GM20000 (cell line): ENCODE measurements around the gene RHCG.
"Not testable (repeated sequence)": the region's sequence is repeated elsewhere in the genome, so short reads cannot be mapped to it uniquely, and the experiment has no call there.

ENCODE experiments used
- DNase-seq: peaks from one replicate; pipeline ENCODE4 v3.0.0; 2012; ENCODE audit warnings: low spot score
- TF ChIP-seq, protein P1 (sequence below): IDR thresholded peaks from 2 replicates; pipeline ENCODE4 v1.5.1; 2012; ENCODE audit warnings: mild to moderate bottlenecking, control low read depth; ENCODE audit errors: extremely low read depth, missing control alignments

RHCG gene

GRCh38 chr15:89472785-89473256, 23.6 kb downstream of the RHCG start:
- TF ChIP-seq, protein P1, sequence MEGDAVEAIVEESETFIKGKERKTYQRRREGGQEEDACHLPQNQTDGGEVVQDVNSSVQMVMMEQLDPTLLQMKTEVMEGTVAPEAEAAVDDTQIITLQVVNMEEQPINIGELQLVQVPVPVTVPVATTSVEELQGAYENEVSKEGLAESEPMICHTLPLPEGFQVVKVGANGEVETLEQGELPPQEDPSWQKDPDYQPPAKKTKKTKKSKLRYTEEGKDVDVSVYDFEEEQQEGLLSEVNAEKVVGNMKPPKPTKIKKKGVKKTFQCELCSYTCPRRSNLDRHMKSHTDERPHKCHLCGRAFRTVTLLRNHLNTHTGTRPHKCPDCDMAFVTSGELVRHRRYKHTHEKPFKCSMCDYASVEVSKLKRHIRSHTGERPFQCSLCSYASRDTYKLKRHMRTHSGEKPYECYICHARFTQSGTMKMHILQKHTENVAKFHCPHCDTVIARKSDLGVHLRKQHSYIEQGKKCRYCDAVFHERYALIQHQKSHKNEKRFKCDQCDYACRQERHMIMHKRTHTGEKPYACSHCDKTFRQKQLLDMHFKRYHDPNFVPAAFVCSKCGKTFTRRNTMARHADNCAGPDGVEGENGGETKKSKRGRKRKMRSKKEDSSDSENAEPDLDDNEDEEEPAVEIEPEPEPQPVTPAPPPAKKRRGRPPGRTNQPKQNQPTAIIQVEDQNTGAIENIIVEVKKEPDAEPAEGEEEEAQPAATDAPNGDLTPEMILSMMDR, result peak; percentile 74
- DNase-seq, result peak; percentile 86

- DNase-seq, result no peak
- TF ChIP-seq, protein P1, result no peak
These were observed 26.8 kb downstream of the RHCG start for GRCh38 chr15:89469426-89470096.

DNA sequence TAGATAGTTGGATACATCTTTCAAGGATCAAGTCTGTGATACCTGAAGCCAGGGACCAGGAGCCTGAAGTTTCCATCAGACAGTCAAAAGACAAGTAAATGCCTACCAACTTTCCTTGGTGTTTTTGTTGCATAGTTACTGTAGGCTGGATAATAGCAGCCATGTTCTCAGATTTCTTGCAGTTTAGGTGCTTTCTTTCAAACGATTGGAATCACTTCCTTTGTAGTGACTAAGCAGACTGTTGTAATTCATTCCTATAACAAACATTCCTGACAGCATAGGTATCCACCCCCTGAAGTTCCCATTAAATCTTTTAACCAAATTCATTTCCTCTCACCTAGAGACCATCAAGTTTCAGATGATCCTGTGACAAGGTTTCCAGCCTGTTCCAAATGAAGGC, 27.6 kb downstream of the RHCG start:
- not testable (repeated sequence) for DNase-seq

DNA sequence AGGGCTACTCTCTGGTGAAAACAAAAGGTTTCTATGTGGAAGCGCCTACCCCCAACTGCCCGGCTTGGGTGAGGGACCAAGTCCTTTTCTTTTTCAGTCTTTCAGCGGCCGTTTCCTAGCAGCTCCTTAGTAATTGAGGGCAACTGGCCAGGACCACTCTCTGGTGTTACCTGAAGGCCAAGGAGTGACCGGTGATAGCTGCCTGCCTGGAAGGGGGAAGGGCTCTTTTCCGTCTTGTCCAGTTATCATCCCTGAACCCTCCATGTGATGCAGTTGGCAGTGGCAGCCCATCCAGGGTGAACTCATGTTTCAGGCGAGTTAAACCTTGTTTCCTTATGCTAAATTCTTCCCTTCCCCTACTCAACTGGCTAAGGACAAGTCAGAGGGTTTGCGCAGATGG, 33.3 kb downstream of the RHCG start:
- DNase-seq, result no peak
- TF ChIP-seq, protein P1, result no peak

DNA sequence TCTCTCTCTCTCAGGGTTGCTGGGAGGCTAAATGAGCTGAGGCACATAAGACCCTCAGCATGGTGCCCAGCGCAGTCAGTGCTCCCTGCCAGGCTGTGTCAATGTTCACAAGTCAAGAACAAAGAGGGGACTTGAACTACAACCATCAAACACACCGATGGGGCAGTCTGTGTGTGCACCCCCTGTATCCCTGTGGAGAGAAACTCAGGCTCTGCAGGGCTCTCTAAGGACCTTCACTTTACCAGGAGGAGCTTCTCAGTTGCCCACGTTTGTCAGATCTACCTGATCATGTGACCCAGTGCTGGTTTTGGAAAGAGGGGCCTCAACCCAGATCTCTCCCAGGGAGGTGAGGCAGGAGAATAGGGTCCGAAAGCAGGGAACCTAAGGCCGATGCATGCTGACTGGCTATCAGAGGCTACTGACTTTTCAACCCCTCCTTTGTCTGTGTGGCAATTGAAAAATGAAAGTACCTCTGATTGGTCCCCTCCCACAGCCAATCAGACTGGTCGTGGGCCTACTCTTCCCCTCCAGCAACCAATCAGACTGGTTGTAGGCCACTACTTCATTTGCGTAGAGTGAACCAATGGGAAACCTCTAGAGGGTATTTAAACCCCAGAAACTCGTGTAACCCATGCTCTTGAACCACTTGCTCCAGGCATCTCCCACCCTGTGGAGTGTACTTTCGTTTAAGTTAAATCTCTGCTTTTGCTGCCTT, 34.0 kb downstream of the RHCG start:
- DNase-seq, result no peak
- TF ChIP-seq, protein P1, result no peak

GRCh38 chr15:89461386-89461785, 35.0 kb downstream of the RHCG start:
- no peak for DNase-seq
- TF ChIP-seq, protein P1, result no peak

DNA sequence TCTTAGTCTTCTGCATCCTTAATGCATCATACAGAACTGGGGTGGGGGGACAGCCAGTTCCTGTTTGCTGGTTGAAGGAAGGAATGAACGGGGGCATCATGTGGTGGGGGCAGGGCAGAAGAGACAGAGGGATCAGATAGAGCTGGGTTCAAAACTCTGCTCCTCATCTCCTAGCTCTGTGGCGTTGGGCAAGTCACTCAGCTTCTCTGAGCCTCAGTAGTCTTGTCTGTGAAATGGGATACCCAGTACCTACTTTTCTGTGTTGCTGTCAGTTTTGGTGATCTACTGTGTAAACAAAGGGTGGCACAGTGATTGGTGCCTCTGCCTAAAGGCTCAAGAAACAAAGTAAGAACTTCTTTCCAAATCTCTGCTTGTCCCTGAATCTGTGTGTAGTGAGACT, 36.3 kb downstream of the RHCG start:
- DNase-seq, result no peak

More for the DNA sequence above, 36.3 kb downstream of the RHCG start:
- TF ChIP-seq, protein P1, result no peak
